ENCODE data around the gene TM7SF3.

The TM7SF3 gene

DNA sequence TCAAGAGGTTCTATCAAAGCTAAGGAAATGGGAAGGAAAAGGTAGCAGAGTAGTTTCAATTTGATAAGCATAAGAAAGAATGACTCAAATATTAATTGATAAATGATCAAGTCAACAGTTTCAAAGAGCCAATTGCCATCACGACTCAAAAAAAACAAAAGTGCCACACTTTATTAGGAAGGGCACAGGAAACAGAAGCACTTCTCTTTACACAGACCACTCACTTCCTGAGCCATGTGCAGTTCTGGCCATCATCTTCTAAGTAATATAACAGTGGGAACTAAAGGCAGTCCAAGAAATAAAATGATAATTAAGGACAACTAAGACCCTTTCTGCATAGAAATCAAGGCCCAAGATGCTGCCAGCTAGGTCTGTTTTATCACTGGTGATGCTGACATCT lies 13.2 kb downstream of the TM7SF3 start:
- TF ChIP-seq, protein P1, sequence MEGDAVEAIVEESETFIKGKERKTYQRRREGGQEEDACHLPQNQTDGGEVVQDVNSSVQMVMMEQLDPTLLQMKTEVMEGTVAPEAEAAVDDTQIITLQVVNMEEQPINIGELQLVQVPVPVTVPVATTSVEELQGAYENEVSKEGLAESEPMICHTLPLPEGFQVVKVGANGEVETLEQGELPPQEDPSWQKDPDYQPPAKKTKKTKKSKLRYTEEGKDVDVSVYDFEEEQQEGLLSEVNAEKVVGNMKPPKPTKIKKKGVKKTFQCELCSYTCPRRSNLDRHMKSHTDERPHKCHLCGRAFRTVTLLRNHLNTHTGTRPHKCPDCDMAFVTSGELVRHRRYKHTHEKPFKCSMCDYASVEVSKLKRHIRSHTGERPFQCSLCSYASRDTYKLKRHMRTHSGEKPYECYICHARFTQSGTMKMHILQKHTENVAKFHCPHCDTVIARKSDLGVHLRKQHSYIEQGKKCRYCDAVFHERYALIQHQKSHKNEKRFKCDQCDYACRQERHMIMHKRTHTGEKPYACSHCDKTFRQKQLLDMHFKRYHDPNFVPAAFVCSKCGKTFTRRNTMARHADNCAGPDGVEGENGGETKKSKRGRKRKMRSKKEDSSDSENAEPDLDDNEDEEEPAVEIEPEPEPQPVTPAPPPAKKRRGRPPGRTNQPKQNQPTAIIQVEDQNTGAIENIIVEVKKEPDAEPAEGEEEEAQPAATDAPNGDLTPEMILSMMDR (IDR thresholded peaks at IDR 0.05; ENCODE audit: control insufficient read depth, extremely low read depth, insufficient read depth), result no peak
- DNase-seq (ENCODE audit: low read depth), result no peak
- no peak overlapping the region for H3K4me3 ChIP-seq (ENCODE audit: low read depth, low read length)

DNA sequence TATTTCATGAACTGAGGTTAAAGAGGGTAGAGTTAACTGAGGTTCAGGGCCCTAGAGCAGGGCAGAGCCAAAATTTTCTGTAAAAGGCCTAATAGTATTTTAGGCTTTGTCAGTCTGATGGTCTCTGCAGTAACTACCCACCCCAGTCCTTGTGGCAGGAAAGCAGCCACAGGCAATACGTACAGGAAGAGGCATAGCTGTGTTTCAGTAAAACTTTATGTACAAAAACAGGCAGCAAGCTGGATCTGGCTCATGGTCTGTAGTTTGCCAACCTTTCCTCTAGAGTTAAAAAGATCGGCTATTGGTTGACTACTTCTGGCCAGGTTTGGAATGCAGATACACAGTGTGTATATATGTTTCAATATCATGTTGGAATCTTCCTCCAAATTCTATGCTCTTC lies 17.2 kb downstream of the TM7SF3 start:
- TF ChIP-seq, protein P1 (IDR thresholded peaks at IDR 0.05; ENCODE audit: control insufficient read depth, extremely low read depth, insufficient read depth), result no peak
- H3K4me3 ChIP-seq (ENCODE audit: low read depth, low read length), result no peak overlapping the region
- DNase-seq (ENCODE audit: low read depth), result no peak

DNA sequence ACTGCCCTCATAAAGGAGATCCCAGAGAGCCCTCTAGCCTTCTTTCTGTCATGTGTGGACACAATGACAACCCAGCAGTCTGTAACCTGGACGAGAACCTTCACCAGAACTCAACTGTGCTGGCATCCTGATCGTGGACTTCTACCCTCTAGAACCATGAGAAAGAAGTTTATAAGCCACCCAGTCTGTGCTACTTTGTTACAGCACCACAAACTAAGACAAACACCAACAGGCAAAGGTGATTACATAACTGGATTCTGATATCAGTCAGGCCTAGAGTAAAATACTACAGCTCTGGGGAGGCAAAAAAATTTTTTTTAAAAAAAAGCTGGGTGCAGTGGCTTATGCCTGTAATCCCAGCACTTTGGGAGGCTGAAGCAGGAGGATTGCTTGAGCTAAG lies 18.5 kb downstream of the TM7SF3 start:
- H3K4me3 ChIP-seq (ENCODE audit: low read depth, low read length), result no peak overlapping the region
- TF ChIP-seq, protein P1 (IDR thresholded peaks at IDR 0.05; ENCODE audit: control insufficient read depth, extremely low read depth, insufficient read depth), result no peak
- no peak for DNase-seq (ENCODE audit: low read depth)

DNA sequence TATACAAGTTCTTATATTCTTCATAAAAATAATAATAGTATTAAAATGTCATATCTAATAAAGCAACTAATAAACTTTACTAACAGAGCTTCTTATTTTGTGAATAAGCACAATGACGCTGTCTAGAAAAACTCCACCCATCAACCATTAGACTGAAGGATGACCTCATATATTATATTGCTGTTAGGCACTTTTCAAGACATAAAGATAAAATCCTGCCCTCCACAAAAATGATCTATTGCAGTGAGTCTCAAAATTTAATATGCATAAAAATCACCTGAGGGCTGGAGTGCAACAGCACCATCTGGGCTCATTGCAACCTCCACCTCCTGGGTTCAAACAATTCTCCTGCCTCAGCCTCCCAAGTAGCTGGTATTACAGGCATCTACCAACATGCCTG lies 20.1 kb downstream of the TM7SF3 start:
- TF ChIP-seq, protein P1 (IDR thresholded peaks at IDR 0.05; ENCODE audit: control insufficient read depth, extremely low read depth, insufficient read depth), result no peak
- DNase-seq (ENCODE audit: low read depth), result no peak
- no peak overlapping the region for H3K4me3 ChIP-seq (ENCODE audit: low read depth, low read length)

DNA sequence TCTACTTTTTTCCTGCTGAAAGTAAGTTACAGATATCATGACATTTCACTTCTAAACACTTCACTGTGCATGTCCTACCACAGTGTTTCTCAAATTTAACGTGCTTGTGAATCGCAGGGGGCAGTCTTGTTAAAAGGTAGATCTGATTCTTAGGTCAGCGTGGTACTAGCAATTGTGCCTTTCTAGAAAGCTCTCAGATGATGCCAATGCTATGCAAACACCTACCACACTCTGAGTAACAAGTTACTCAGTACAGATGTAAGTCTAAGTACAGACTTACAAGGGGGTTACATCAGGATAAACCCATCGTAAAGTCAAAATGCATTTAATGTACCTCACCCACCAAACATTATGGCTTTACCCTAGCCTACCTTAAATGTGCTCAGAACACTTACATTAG lies 22.4 kb downstream of the TM7SF3 start:
- TF ChIP-seq, protein P1 (IDR thresholded peaks at IDR 0.05; ENCODE audit: control insufficient read depth, extremely low read depth, insufficient read depth), result no peak
- H3K4me3 ChIP-seq (ENCODE audit: low read depth, low read length), result no peak overlapping the region
- DNase-seq (ENCODE audit: low read depth), result no peak

DNA sequence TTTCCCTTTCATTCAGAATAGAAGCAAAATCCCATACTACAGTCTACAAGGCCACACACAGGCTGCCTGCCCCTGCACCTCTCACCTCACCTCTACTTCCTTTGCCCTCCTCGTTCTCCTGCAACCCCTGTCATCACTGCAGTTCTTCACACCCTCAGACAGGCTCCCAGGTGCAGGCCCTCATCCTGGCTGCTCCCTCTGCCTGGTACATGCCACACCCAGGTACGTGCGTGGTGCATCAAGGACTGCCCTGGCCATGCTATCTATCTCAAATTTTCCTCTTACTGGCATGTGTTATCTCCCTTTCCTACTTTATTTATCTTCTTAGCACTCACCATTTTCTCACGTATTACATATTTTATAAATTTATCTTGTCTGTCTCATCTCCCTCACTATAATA lies 24.3 kb downstream of the TM7SF3 start:
- H3K4me3 ChIP-seq (ENCODE audit: low read depth, low read length), result no peak overlapping the region
- no peak for DNase-seq (ENCODE audit: low read depth)
- TF ChIP-seq, protein P1 (IDR thresholded peaks at IDR 0.05; ENCODE audit: control insufficient read depth, extremely low read depth, insufficient read depth), result no peak

DNA sequence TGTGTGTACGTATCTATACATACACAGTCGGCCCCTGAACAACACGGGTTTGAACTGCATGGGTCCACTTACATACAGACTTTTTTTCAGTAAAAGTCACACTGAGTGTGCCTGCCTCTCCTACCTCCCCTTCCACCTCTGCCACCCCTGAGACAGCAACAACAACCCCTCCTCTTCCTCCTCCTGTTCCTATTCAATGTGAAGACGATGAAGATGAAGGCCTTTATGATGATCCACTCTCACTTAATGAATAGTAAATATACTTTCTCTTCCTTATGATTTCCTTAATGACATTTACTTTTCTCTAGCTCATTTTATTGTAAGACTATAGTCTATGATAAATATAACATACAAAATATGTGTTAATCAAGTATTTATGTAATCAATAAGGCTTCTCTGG lies 25.5 kb downstream of the TM7SF3 start:
- no peak overlapping the region for H3K4me3 ChIP-seq (ENCODE audit: low read depth, low read length)
- TF ChIP-seq, protein P1 (IDR thresholded peaks at IDR 0.05; ENCODE audit: control insufficient read depth, extremely low read depth, insufficient read depth), result no peak
- DNase-seq (ENCODE audit: low read depth), result no peak

Measured in LNCaP clone FGC (cell line).